Measurements from ENCODE around the gene HCN2. TPM values are rescaled to one million over a fixed set of nuclear protein-coding genes. Genes with fewer than 3 reads are reported as not detected.

HCN2 gene
- total RNA-seq, 1 experiment from 2014 or later: 9.2 TPM

GRCh38 chr19:658916-659839 lies 69.5 kb downstream of the HCN2 start (continued):
- TF ChIP-seq ARID4B (CRISPR knock-in tag; IDR thresholded peaks at IDR 0.05; ENCODE audit: borderline replicate concordance) (no peak), NR3C1 (CRISPR knock-in tag; conservative IDR thresholded peaks at IDR 0.05; ENCODE audit: low read depth) (no peak), SOX15 (CRISPR knock-in tag; IDR thresholded peaks at IDR 0.05) (no peak), MYBL2 (CRISPR knock-in tag; IDR thresholded peaks at IDR 0.05) (no peak), E2F4 (CRISPR knock-in tag; IDR thresholded peaks at IDR 0.05; ENCODE audit: borderline replicate concordance, low read depth) (no peak)

DNA sequence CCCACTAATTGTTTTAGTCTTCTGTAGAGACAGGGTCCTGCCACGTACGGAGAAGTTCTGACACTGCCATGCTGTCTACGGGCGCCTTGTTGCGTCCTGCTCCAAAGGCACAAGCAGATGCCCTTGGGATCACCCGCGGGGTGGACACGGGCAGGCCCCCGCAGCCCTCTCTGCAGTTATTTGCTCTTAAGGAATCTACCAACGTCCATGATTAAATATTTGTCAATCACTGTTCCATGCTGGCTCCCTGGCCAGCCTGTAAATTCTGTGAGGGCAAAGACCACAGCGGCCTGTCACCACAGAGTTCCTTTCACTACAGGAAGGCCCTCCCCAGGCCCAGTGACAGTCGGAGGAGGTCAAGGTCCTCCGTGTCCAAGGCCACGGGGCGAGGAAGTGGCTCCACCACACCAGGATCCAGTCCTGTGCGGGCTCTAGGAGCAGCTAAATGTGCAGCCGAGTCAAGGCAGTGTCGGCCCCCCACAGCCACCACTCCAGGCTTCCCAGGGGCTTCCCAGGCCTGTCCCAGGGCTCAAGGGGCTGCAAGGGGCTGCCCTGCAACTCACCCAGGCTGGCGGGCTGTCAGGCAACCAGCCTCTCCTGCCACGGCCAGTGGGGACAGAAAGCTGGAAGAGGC lies 71.2 kb downstream of the HCN2 start:
- TF ChIP-seq GABPB1 (CRISPR knock-in tag; IDR thresholded peaks at IDR 0.05) (peak; percentile 43; the same call in 1 of the 2 replicates), MLX (CRISPR knock-in tag; IDR thresholded peaks at IDR 0.05) (no peak)
- TF ChIP-seq, protein P1, sequence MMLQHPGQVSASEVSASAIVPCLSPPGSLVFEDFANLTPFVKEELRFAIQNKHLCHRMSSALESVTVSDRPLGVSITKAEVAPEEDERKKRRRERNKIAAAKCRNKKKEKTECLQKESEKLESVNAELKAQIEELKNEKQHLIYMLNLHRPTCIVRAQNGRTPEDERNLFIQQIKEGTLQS (CRISPR knock-in tag; conservative IDR thresholded peaks at IDR 0.05): no peak
- no peak for ATAC-seq
- peak overlapping the region; percentile 82 for H3K4me3 Mint-ChIP-seq
- peak overlapping the region; percentile 76 for H3K27ac Mint-ChIP-seq
- H3K4me1 Mint-ChIP-seq: peaks cover 20% of the 10 kb centered on the region
- CTCF ChIA-PET: interaction anchor here (1.0 kb wide), 1 partner anchor 130 kb away, joined by 3 read pairs; no protein-coding TSS in a partner anchor
- POLR2A ChIA-PET: no interaction called here
- H3K36me3 Mint-ChIP-seq: no peaks in the 10 kb centered on the region
- H3K9me3 Mint-ChIP-seq: no peaks in the 10 kb centered on the region
- DNase-seq (ENCODE audit: low spot score): no peak
- H3K27me3 Mint-ChIP-seq (ENCODE audit: low read depth): peaks cover 12% of the 10 kb centered on the region

DNA sequence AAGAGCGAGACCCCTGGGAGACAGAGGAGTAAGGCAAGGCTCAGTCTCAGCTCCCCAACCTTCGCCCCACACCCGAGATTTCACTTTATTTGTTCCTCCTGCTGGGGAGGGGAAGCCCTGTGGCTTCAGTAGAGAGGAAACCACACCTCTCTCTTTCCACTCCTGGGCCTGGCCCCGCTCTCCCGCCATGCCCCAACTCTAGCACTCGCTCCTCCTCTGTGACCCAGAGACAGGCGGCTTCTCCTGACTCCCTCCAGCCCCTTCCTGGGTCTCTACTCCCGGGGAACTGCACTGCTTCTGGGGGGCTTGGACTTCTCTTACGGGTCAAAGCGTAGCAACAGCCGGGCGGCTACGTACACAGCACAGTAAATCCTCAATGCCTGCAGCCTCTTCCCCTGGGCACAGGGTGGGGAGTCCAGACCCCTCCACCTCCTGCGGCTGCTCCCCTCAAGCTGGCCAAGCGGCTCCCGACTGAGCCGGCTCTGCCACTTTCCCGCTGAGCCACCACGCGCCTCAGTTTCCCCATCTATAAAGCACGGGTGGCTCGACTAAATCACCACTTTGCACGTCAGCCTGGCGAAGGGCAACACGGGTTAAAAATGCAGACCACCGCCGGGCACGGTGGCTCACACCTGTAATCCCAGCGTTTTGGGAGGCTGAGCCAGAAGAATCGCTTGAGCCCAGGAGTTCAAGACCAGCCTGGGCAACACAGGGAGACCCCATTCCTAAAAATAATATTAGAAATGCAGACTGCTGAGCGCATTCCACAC lies 71.9 kb downstream of the HCN2 start:
- TF ChIP-seq, protein P2, sequence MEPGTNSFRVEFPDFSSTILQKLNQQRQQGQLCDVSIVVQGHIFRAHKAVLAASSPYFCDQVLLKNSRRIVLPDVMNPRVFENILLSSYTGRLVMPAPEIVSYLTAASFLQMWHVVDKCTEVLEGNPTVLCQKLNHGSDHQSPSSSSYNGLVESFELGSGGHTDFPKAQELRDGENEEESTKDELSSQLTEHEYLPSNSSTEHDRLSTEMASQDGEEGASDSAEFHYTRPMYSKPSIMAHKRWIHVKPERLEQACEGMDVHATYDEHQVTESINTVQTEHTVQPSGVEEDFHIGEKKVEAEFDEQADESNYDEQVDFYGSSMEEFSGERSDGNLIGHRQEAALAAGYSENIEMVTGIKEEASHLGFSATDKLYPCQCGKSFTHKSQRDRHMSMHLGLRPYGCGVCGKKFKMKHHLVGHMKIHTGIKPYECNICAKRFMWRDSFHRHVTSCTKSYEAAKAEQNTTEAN (CRISPR knock-in tag; IDR thresholded peaks at IDR 0.05): 0 out of 2 replicates have a peak, but pooled peaks have one; percentile 26
- TF ChIP-seq MAX (CRISPR knock-in tag; IDR thresholded peaks at IDR 0.05): no peak
- no peaks in the 10 kb centered on the region for H3K36me3 Mint-ChIP-seq
- DNase-seq (ENCODE audit: low spot score) (no peak), ATAC-seq (no peak)
- H3K4me3 Mint-ChIP-seq: peak overlapping the region; percentile 82
- H3K27ac Mint-ChIP-seq: peak overlapping the region; percentile 86
- no peaks in the 10 kb centered on the region for H3K9me3 Mint-ChIP-seq
- CTCF ChIA-PET: interaction anchor here (1.0 kb wide), 1 partner anchor 131 kb away, joined by 3 read pairs; no protein-coding TSS in a partner anchor
- POLR2A ChIA-PET: no interaction called here
- H3K27me3 Mint-ChIP-seq (ENCODE audit: low read depth): peaks cover 17% of the 10 kb centered on the region
- H3K4me1 Mint-ChIP-seq: peaks cover 20% of the 10 kb centered on the region

All from WTC11 (cell line).